Trophoblast cell (in vitro differentiated cells and primary cell): ENCODE results near the gene ABI1.
A peak's percentile ranks its signal among the peaks of the same experiment; 100 is the strongest.

Experiments used
- DNase-seq, 2 donors: peaks; one replicate each; pipeline ENCODE4 v3.0.0-alpha.2; 2016
- H2AFZ ChIP-seq: 2 replicates; pipeline ENCODE4 v1.6.1; 2013; ENCODE audit warnings: low read length, moderate library complexity, mild to moderate bottlenecking; ENCODE audit not compliant: insufficient read depth, poor library complexity
- H2AK5ac ChIP-seq: 2 replicates; pipeline ENCODE4 v1.6.1; 2013; ENCODE audit warnings: mild to moderate bottlenecking, low read length
- H2BK120ac ChIP-seq: 2 replicates; pipeline ENCODE4 v1.6.1; 2013; ENCODE audit warnings: low read length, mild to moderate bottlenecking, moderate library complexity; ENCODE audit not compliant: insufficient read depth, poor library complexity
- H2BK12ac ChIP-seq: 2 replicates; pipeline ENCODE4 v1.6.1; 2013; ENCODE audit warnings: mild to moderate bottlenecking, low read length, moderate library complexity
- H2BK5ac ChIP-seq: 2 replicates; pipeline ENCODE4 v1.6.1; 2013; ENCODE audit warnings: low read length, low read depth, moderate library complexity, mild to moderate bottlenecking; ENCODE audit not compliant: poor library complexity
- H3K14ac ChIP-seq: 2 replicates; pipeline ENCODE4 v1.6.1; 2013; ENCODE audit warnings: mild to moderate bottlenecking, low read length
- H3K18ac ChIP-seq: 2 replicates; pipeline ENCODE4 v1.6.1; 2013; ENCODE audit warnings: mild to moderate bottlenecking, low read length
- H3K23ac ChIP-seq: 2 replicates; pipeline ENCODE4 v1.6.1; 2013; ENCODE audit warnings: low read length
- H3K27ac ChIP-seq: 2 replicates; pipeline ENCODE4 v1.5.1; 2013; ENCODE audit warnings: low read depth, mild to moderate bottlenecking, inconsistent platforms, low read length, moderate library complexity
- H3K27me3 ChIP-seq: 2 replicates; pipeline ENCODE4 v1.6.1; 2013; ENCODE audit warnings: inconsistent platforms, mild to moderate bottlenecking, low read length, moderate library complexity; ENCODE audit not compliant: insufficient read depth
- H3K36me3 ChIP-seq, 2 experiments: 1 replicate in 1 of 2; 2 replicates in 1 of 2; pipeline ENCODE4 v1.6.1; 2013; ENCODE audit warnings: low read length in 2 of 2, mild to moderate bottlenecking in 2 of 2, moderate library complexity in 1 of 2; ENCODE audit not compliant: insufficient read depth in 2 of 2, control insufficient read depth in 1 of 2
- H3K4ac ChIP-seq: 2 replicates; pipeline ENCODE4 v1.6.1; 2013; ENCODE audit warnings: low read depth, mild to moderate bottlenecking, low read length, moderate library complexity
- H3K4me1 ChIP-seq, 2 experiments: 1 replicate in 1 of 2; 2 replicates in 1 of 2; pipeline ENCODE4 v1.6.1; 2013; ENCODE audit warnings: low read length in 2 of 2, mild to moderate bottlenecking in 2 of 2, moderate library complexity in 1 of 2; ENCODE audit not compliant: insufficient read depth in 2 of 2, control insufficient read depth in 1 of 2
- H3K4me2 ChIP-seq: 2 replicates; pipeline ENCODE4 v1.6.1; 2013; ENCODE audit warnings: inconsistent platforms, mild to moderate bottlenecking, low read length, moderate library complexity
- H3K4me3 ChIP-seq: 2 replicates; pipeline ENCODE4 v1.5.1; 2013; ENCODE audit warnings: mild to moderate bottlenecking, low read depth, low read length, inconsistent platforms
- H3K79me1 ChIP-seq: one replicate; pipeline ENCODE4 v1.6.1; 2013; ENCODE audit warnings: low read length
- H3K79me2 ChIP-seq: 2 replicates; pipeline ENCODE4 v1.6.1; 2013; ENCODE audit warnings: low read length, mild to moderate bottlenecking; ENCODE audit not compliant: control insufficient read depth, insufficient read depth, poor library complexity
- H3K9ac ChIP-seq: 2 replicates; pipeline ENCODE4 v1.6.1; 2013; ENCODE audit warnings: mild to moderate bottlenecking, low read length
- H3K9me3 ChIP-seq: 2 replicates; pipeline ENCODE4 v1.6.1; 2013; ENCODE audit warnings: low read depth, mild to moderate bottlenecking, control low read depth, inconsistent platforms, low read length; ENCODE audit not compliant: insufficient read depth
- H4K12ac ChIP-seq: 2 replicates; pipeline ENCODE4 v1.6.1; 2013; ENCODE audit warnings: low read depth, mild to moderate bottlenecking, low read length, moderate library complexity
- H4K8ac ChIP-seq: 2 replicates; pipeline ENCODE4 v1.6.1; 2013; ENCODE audit warnings: low read depth, mild to moderate bottlenecking, low read length, moderate library complexity
- H4K91ac ChIP-seq: one replicate; pipeline ENCODE4 v1.6.1; 2013; ENCODE audit warnings: low read depth, mild to moderate bottlenecking, low read length, moderate library complexity
- WGBS: extraction: QIAGEN DNeasy Blood & Tissue Kit; methylation state at CpG from one replicate; pipeline ENCODE4 v1.1.7; 2013; ENCODE audit warnings: missing lambda C conversion rate; ENCODE audit not compliant: insufficient read length, insufficient coverage; ENCODE audit errors: extremely low coverage; 5-methylcytosine and 5-hydroxymethylcytosine counted together

Gene ABI1

GRCh38 chr10:26844396-26844975, 16.3 kb downstream of the ABI1 start:
- WGBS, result no CpG with 5 or more reads among the region's 5 CpGs

DNA sequence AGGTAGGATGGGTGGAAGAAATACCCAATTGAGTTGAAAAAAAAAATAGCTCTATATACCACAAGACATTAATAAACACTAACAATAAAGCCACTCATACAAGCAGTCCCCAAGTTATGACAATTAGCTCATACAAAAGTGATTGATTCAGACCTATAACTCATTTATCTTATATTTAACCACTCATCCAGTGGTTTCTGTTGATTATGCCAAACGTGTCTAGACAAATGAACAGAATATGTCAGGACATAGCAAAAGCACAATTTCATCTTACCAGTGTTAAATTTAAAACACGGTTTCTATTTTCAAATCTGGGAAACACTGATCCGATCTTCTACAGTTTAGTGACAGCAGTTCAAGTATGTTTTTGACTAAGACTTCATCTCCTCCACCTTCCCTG, 17.0 kb downstream of the ABI1 start:
- Histone ChIP-seq H3K9ac (no peak overlapping the region), H3K14ac (no peak overlapping the region), H3K27me3 (no peaks in the 10 kb centered on the region), H2AFZ (no peak overlapping the region), H4K12ac (no peak overlapping the region), H3K4me3 (no peak overlapping the region), H2BK5ac (no peak overlapping the region), H3K18ac (no peak overlapping the region), H4K91ac (no peak overlapping the region), H2AK5ac (no peak overlapping the region), H4K8ac (no peak overlapping the region), H3K4me2 (no peak overlapping the region), H3K4ac (no peak overlapping the region), H3K27ac (no peak overlapping the region), H3K23ac (no peak overlapping the region), H3K79me2 (peaks cover 8% of the 10 kb centered on the region), H2BK120ac (no peak overlapping the region), H3K9me3 (no peaks in the 10 kb centered on the region), H3K4me1 (peaks cover 0 to 1% of the 10 kb centered on the region in 2 experiments), H3K36me3 (peaks cover 2% of the 10 kb centered on the region in 2 experiments), H2BK12ac (no peak overlapping the region), H3K79me1 (no peaks in the 10 kb centered on the region)
- DNase-seq, result no peak
- WGBS, result no CpG with 5 or more reads among the region's 3 CpGs

More at GRCh38 chr10:26844396-26844975, 16.3 kb downstream of the ABI1 start:
- H3K9me3 ChIP-seq, result no peaks in the 10 kb centered on the region
- no peaks in the 10 kb centered on the region for H3K79me1 ChIP-seq
- no peak overlapping the region for H4K91ac ChIP-seq
- H3K79me2 ChIP-seq, result peaks cover 8% of the 10 kb centered on the region
- H2BK5ac ChIP-seq, result no peak overlapping the region
- H3K4ac ChIP-seq, result peak overlapping the region; percentile 96
- H3K4me1 ChIP-seq, result peaks cover 0 to 1% of the 10 kb centered on the region in 2 experiments
- H2BK12ac ChIP-seq, result no peak overlapping the region
- H4K8ac ChIP-seq, result no peak overlapping the region
- DNase-seq, result peak in 1 of 2 donors; percentile 33
- peaks cover 2% of the 10 kb centered on the region in 2 experiments for H3K36me3 ChIP-seq
- no peak overlapping the region for H3K14ac ChIP-seq
- no peak overlapping the region for H2AFZ ChIP-seq
- H3K4me2 ChIP-seq, result no peak overlapping the region
- H3K27me3 ChIP-seq, result no peaks in the 10 kb centered on the region
- H3K9ac ChIP-seq, result no peak overlapping the region
- no peak overlapping the region for H3K4me3 ChIP-seq
- no peak overlapping the region for H2AK5ac ChIP-seq
- no peak overlapping the region for H3K18ac ChIP-seq
- H4K12ac ChIP-seq, result no peak overlapping the region
- no peak overlapping the region for H3K23ac ChIP-seq
- no peak overlapping the region for H3K27ac ChIP-seq
- no peak overlapping the region for H2BK120ac ChIP-seq

DNA sequence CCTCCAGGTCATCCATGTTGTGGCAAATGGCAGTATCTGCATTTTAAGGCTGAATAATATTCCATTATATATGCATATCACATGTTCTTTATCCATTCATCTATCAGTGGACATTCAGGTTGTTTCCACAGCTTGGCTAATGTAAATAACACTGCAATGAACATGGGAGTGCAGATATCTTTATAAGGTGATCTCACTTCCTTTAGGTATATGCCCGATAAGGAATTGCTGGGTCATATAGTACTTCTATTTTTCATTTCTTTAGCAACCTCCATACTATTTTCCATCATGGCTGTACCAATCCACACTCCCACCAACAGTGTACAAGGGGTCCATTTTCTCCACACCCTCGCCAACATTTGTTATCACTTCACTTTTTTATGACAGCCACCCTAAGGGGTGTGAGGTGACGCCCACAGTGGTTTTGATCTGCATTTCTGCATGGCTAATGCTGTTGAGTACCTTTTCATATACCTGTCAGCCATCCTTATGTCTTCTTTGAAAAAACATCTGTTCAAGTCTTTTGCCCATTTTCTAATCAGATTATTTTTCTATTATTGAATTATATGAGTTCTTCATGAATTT, 18.9 kb downstream of the ABI1 start:
- no peak overlapping the region for H4K8ac ChIP-seq
- H3K9me3 ChIP-seq, result no peaks in the 10 kb centered on the region
- H3K79me2 ChIP-seq, result peaks cover 9% of the 10 kb centered on the region

DNA sequence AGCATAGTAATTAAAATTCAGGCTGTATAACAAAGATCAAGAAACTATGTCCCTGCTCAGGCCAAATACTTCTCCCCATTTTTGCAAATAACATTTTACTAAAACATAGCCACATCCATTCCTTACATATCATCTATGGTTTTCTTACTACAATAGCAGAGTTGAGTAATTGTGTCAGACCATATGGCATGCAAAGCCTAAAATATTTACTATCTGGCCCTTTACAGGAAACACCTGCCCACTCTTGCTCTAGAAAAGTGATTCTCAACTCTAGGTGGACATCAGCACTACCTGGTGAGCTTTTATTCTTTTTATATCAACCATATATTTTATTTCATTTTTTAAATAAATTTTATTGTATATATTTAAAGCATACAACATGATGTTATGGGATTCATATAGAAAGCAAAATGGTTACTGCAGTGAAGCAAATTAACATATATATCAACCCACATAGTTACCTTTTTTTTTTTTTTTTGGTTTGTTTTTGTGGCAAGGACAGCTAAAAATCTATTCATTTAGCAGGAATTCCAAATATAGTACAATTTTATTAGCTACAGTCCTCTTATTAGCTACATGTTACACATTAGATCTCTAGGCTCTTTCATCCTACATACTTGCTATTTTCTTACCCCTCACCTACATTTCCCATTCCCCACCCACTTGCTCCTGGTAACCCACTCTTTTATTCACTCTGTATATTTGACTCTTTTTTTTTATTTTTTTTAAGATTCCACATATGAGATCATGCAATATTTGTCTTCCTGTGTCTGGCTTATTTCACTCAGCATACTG, 19.6 kb downstream of the ABI1 start:
- H3K9me3 ChIP-seq, result no peaks in the 10 kb centered on the region
- H3K14ac ChIP-seq, result no peak overlapping the region
- H2AK5ac ChIP-seq, result no peak overlapping the region
- H3K18ac ChIP-seq, result no peak overlapping the region
- peaks cover 1 to 3% of the 10 kb centered on the region in 2 experiments for H3K4me1 ChIP-seq
- no peak overlapping the region for H2AFZ ChIP-seq
- H3K79me1 ChIP-seq, result no peaks in the 10 kb centered on the region
- peaks cover 7% of the 10 kb centered on the region for H3K79me2 ChIP-seq
- H3K4me2 ChIP-seq, result no peak overlapping the region
- H3K27ac ChIP-seq, result no peak overlapping the region
- no peak overlapping the region for H2BK5ac ChIP-seq
- no peak overlapping the region for H4K8ac ChIP-seq
- no peaks in the 10 kb centered on the region for H3K27me3 ChIP-seq
- no peak overlapping the region for H3K9ac ChIP-seq
- no peak overlapping the region for H3K4ac ChIP-seq
- peaks cover 0 to 2% of the 10 kb centered on the region in 2 experiments for H3K36me3 ChIP-seq
- no peak overlapping the region for H2BK12ac ChIP-seq
- no peak overlapping the region for H4K91ac ChIP-seq
- no peak overlapping the region for H2BK120ac ChIP-seq
- H4K12ac ChIP-seq, result no peak overlapping the region
- H3K23ac ChIP-seq, result no peak overlapping the region
- no peak for DNase-seq
- no peak overlapping the region for H3K4me3 ChIP-seq

More for the DNA sequence above, 18.9 kb downstream of the ABI1 start:
- DNase-seq, result no peak
- H3K18ac ChIP-seq, result no peak overlapping the region
- no peak overlapping the region for H4K91ac ChIP-seq
- no peaks in the 10 kb centered on the region for H3K79me1 ChIP-seq
- H2BK5ac ChIP-seq, result no peak overlapping the region
- peaks cover 0 to 2% of the 10 kb centered on the region in 2 experiments for H3K36me3 ChIP-seq
- H3K4me2 ChIP-seq, result no peak overlapping the region
- no peak overlapping the region for H3K4ac ChIP-seq
- H2AK5ac ChIP-seq, result no peak overlapping the region
- no peak overlapping the region for H2BK120ac ChIP-seq
- no peak overlapping the region for H3K4me3 ChIP-seq
- H3K9ac ChIP-seq, result no peak overlapping the region
- no peak overlapping the region for H3K14ac ChIP-seq
- H3K23ac ChIP-seq, result peak overlapping the region; percentile 74
- no CpG with 5 or more reads among the region's 3 CpGs for WGBS
- no peak overlapping the region for H2AFZ ChIP-seq
- H4K12ac ChIP-seq, result no peak overlapping the region
- H2BK12ac ChIP-seq, result no peak overlapping the region
- H3K27ac ChIP-seq, result no peak overlapping the region
- H3K27me3 ChIP-seq, result no peaks in the 10 kb centered on the region
- H3K4me1 ChIP-seq, result peaks cover 1 to 3% of the 10 kb centered on the region in 2 experiments
